B cell (primary cell): ENCODE measurements around the gene MRPS6.

Experiments
- CTCF ChIP-seq: fragments of 200-600 bp; IDR thresholded peaks from one replicate; pipeline ENCODE4 v1.8.0; 2022; ENCODE audit warnings: antibody characterized with exemption, mild to moderate bottlenecking
- EZH2 ChIP-seq: IDR thresholded peaks from 2 replicates; pipeline ENCODE4 v1.6.1; 2012; ENCODE audit warnings: borderline replicate concordance, low read depth, mild to moderate bottlenecking, moderate library complexity, low read length; ENCODE audit not compliant: insufficient read depth, poor library complexity, severe bottlenecking

- TF ChIP-seq CTCF (no peak), EZH2 (no peak)
Measured at GRCh38 chr21:34027721-34028461, 45.5 kb upstream of the MRPS6 start.
